Skeletal muscle satellite cell (primary cell): ENCODE measurements around the gene DCK. TPM values are rescaled to one million over a fixed set of nuclear protein-coding genes. Genes with fewer than 3 reads are reported as not detected.

Experiments
- H3K27me3 ChIP-seq: 2 replicates; pipeline ENCODE4 v1.7.0; 2013; ENCODE audit warnings: low read length; ENCODE audit not compliant: control insufficient read depth, insufficient read depth
- H3K36me3 ChIP-seq: 2 replicates; pipeline ENCODE4 v1.7.0; 2013; ENCODE audit warnings: mild to moderate bottlenecking, control low read depth, low read length; ENCODE audit not compliant: insufficient read depth
- H3K4me1 ChIP-seq: 2 replicates; pipeline ENCODE4 v1.7.0; 2013; ENCODE audit warnings: low read length; ENCODE audit not compliant: control insufficient read depth, insufficient read depth
- H3K4me2 ChIP-seq: 2 replicates; pipeline ENCODE4 v1.7.0; 2013; ENCODE audit warnings: mild to moderate bottlenecking, low read length
- H3K4me3 ChIP-seq: 2 replicates; pipeline ENCODE4 v1.7.0; 2013; ENCODE audit warnings: low read length
- H3K9ac ChIP-seq: 2 replicates; pipeline ENCODE4 v1.7.0; 2013; ENCODE audit warnings: mild to moderate bottlenecking, low read depth, low read length, moderate library complexity
- H3K9me3 ChIP-seq: replicated peaks from 2 replicates; pipeline ENCODE4 v1.7.0; 2013; ENCODE audit warnings: mild to moderate bottlenecking, control low read depth, low read length
- total RNA-seq: library from RNA; depleted of rRNA; stranded (reverse); fragments of >200 nt; gene quantifications from 2 replicates; pipeline ENCODE4 v1.2.3, GENCODE V29; 2012; rRNA removed

DCK gene
- 16.2 and 16.4 TPM in 2 replicates for total RNA-seq

DNA sequence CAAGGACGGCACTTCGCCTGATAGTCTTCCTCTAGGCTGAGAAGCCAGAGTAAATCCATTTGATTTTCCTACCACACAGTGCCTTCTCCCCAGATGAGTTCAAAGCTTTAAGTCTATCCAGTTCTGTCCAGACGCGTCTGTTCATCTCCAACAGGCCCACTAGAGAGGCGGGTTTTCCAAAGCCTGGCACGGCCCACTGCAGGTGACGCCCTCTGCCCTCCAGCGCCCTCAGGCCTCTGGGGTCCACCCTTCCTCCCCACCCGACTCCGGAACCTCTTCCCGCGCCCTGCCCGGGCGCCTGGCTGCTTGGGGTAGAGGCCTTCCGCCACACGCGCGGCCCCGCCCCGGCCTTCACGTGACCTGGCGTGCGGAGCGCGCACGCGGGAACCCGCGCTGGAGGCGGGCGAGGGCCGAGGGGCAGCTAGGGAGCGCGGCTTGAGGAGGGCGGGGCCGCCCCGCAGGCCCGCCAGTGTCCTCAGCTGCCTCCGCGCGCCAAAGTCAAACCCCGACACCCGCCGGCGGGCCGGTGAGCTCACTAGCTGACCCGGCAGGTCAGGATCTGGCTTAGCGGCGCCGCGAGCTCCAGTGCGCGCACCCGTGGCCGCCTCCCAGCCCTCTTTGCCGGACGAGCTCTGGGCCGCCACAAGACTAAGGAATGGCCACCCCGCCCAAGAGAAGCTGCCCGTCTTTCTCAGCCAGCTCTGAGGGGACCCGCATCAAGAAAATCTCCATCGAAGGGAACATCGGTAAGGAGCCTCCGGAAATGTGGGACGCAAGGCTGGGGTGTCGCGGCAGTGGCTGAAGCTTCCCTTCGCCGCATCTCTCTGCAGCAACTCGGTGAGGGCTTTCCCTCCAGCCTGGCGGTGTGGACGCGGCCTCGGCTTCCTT lies at the start of gene DCK:
DCK (plus strand) TSS at position 469 of the 888 bp plus-strand sequence; CDS start at position 656, 187 bp downstream.
- no peaks in the 10 kb centered on the region for H3K27me3 ChIP-seq
- H3K4me3 ChIP-seq, result peak within 1 kb of the TSS; percentile 88
- H3K9ac ChIP-seq, result peak within 1 kb of the TSS; percentile 90
- no peaks in the 10 kb centered on the region for H3K36me3 ChIP-seq
- H3K9me3 ChIP-seq, result no peaks in the 10 kb centered on the region
- peaks cover 18% of the 10 kb centered on the region for H3K4me1 ChIP-seq
- peak within 1 kb of the TSS; percentile 92 for H3K4me2 ChIP-seq

GRCh38 chr4:70945046-70945445 lies 48.4 kb upstream of the DCK start:
- Histone ChIP-seq H3K4me1 (peaks cover 17% of the 10 kb centered on the region), H3K4me3 (no peak overlapping the region), H3K36me3 (no peaks in the 10 kb centered on the region), H3K27me3 (no peaks in the 10 kb centered on the region), H3K9me3 (no peaks in the 10 kb centered on the region), H3K9ac (no peak overlapping the region), H3K4me2 (peak overlapping the region; percentile 13)

DNA sequence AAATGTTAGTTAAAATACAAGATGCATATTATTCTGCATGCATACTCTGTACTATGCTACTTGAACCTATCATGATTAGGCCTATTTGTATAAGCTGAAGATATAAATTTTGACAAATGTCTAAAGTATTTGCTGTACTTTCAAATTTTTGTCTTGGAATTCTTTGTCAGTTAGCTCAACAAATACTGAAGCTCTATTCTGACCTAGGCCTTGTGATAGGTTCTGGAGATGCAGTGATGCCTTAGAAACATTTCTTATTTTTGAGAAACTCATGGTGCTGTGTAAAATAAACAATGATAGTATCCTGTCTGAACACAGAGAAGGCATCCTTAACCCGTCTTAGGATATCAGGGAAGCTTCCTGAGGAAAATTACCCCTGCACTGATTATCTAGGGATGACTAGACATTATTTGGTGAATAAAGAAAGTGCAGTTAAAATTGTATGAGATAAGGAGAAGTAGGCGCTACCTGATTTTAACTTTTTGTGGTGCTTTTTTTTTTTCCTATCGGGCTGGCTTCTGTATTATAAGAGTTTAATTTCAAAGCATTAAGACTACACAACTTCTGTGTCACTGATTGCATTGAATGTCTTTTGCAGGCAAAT lies 47.9 kb upstream of the DCK start:
- Histone ChIP-seq H3K9ac (no peak overlapping the region), H3K36me3 (no peaks in the 10 kb centered on the region), H3K4me3 (no peak overlapping the region), H3K27me3 (no peaks in the 10 kb centered on the region), H3K4me1 (peaks cover 17% of the 10 kb centered on the region), H3K4me2 (peak overlapping the region; percentile 13), H3K9me3 (no peaks in the 10 kb centered on the region)

GRCh38 chr4:70946939-70947338 lies 46.5 kb upstream of the DCK start:
- Histone ChIP-seq H3K36me3 (no peaks in the 10 kb centered on the region), H3K4me1 (peaks cover 17% of the 10 kb centered on the region), H3K9me3 (no peaks in the 10 kb centered on the region), H3K4me2 (no peak overlapping the region), H3K27me3 (no peaks in the 10 kb centered on the region), H3K9ac (no peak overlapping the region), H3K4me3 (no peak overlapping the region)

DNA sequence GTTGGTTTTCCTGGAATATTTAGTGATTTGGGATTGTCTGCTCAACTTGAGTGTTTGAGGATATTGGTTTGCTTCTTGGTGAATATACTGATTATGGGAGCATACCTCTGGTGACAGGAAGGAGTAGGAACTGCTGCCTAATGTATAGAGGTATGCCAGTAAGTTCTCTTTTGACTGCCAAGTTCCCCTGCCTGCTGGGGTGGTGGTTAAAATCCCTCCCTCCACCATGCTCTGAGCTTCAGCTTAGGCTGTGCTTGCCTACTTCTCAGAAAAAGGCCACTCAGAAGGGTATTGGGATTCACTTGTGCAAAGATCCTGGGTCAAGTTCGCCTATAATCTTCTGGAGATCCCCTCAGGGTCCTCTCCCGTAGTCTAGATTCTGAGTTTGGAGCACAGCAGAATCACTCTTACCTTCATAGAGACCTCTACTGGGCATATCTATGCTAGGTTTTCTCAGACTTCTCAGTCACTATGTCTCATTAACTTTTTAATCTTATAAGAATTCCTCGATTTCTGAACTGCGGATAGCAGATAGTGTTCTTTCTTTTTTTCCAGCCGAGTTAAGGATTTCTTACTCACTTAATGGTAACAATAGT lies 44.7 kb upstream of the DCK start:
- no peaks in the 10 kb centered on the region for H3K36me3 ChIP-seq
- H3K9me3 ChIP-seq, result no peaks in the 10 kb centered on the region
- H3K4me1 ChIP-seq, result peaks cover 19% of the 10 kb centered on the region
- no peak overlapping the region for H3K4me2 ChIP-seq
- no peaks in the 10 kb centered on the region for H3K27me3 ChIP-seq
- no peak overlapping the region for H3K4me3 ChIP-seq
- H3K9ac ChIP-seq, result no peak overlapping the region

- H3K4me1 ChIP-seq, result peaks cover 15% of the 10 kb centered on the region
- H3K36me3 ChIP-seq, result no peaks in the 10 kb centered on the region
- H3K27me3 ChIP-seq, result no peaks in the 10 kb centered on the region
- no peak overlapping the region for H3K4me2 ChIP-seq
- H3K9ac ChIP-seq, result no peak overlapping the region
- no peak overlapping the region for H3K4me3 ChIP-seq
- no peaks in the 10 kb centered on the region for H3K9me3 ChIP-seq
Measured at GRCh38 chr4:70954032-70954431, 39.4 kb upstream of the DCK start.

GRCh38 chr4:70956549-70957210 lies 36.8 kb upstream of the DCK start:
- H3K4me3 ChIP-seq, result no peak overlapping the region
- no peaks in the 10 kb centered on the region for H3K9me3 ChIP-seq
- peaks cover 19% of the 10 kb centered on the region for H3K4me1 ChIP-seq
- no peak overlapping the region for H3K4me2 ChIP-seq
- no peak overlapping the region for H3K9ac ChIP-seq
- peaks cover 8% of the 10 kb centered on the region for H3K36me3 ChIP-seq
- H3K27me3 ChIP-seq, result no peaks in the 10 kb centered on the region

GRCh38 chr4:70958681-70959080 lies 34.8 kb upstream of the DCK start:
- no peaks in the 10 kb centered on the region for H3K27me3 ChIP-seq
- no peak overlapping the region for H3K4me3 ChIP-seq
- H3K9me3 ChIP-seq, result no peaks in the 10 kb centered on the region
- H3K36me3 ChIP-seq, result peaks cover 9% of the 10 kb centered on the region
- H3K9ac ChIP-seq, result peak overlapping the region; percentile 9
- peaks cover 18% of the 10 kb centered on the region for H3K4me1 ChIP-seq
- H3K4me2 ChIP-seq, result peak overlapping the region; percentile 36

- H3K36me3 ChIP-seq, result peaks cover 18% of the 10 kb centered on the region
- no peak overlapping the region for H3K4me3 ChIP-seq
Measured at GRCh38 chr4:70969076-70969475, 24.4 kb upstream of the DCK start.

GRCh38 chr4:70976252-70976651 lies 17.2 kb upstream of the DCK start:
- Histone ChIP-seq H3K9me3 (no peaks in the 10 kb centered on the region), H3K9ac (no peak overlapping the region), H3K27me3 (no peaks in the 10 kb centered on the region), H3K4me3 (no peak overlapping the region), H3K4me1 (no peaks in the 10 kb centered on the region), H3K36me3 (peaks cover 37% of the 10 kb centered on the region), H3K4me2 (no peak overlapping the region)

More at GRCh38 chr4:70969076-70969475, 24.4 kb upstream of the DCK start:
- no peaks in the 10 kb centered on the region for H3K27me3 ChIP-seq
- no peak overlapping the region for H3K9ac ChIP-seq
- H3K9me3 ChIP-seq, result no peaks in the 10 kb centered on the region
- H3K4me1 ChIP-seq, result no peaks in the 10 kb centered on the region
- no peak overlapping the region for H3K4me2 ChIP-seq

GRCh38 chr4:70979445-70980008 lies 13.9 kb upstream of the DCK start:
- H3K36me3 ChIP-seq, result peaks cover 31% of the 10 kb centered on the region
- H3K9me3 ChIP-seq, result no peaks in the 10 kb centered on the region
- H3K9ac ChIP-seq, result no peak overlapping the region
- H3K27me3 ChIP-seq, result no peaks in the 10 kb centered on the region
- no peak overlapping the region for H3K4me2 ChIP-seq
- H3K4me1 ChIP-seq, result no peaks in the 10 kb centered on the region
- no peak overlapping the region for H3K4me3 ChIP-seq
